DND-41 (cell line): ENCODE measurements around the gene CHN2.

Source experiments
- ATAC-seq: fragments of 200-7000 bp; cut with Tn5 transposase; 3 replicates; pipeline ENCODE4 v1.9.1; 2021; ENCODE audit warnings: low read depth; ENCODE audit not compliant: insufficient read depth
- DNase-seq: peaks from one replicate; pipeline ENCODE4 v3.0.0-alpha.2; 2020
- H2AFZ ChIP-seq: 2 replicates; pipeline ENCODE4 v1.6.0; 2012; ENCODE audit warnings: low read depth, low read length
- H3K27ac ChIP-seq: 2 replicates; pipeline ENCODE4 v1.5.1; 2012; ENCODE audit warnings: low read length, inconsistent platforms
- H3K27me3 ChIP-seq: fragments of 200-600 bp; sonication (generic); 2 replicates; pipeline ENCODE4 v1.6.0; 2012; ENCODE audit warnings: low read length, mild to moderate bottlenecking, inconsistent platforms; ENCODE audit not compliant: insufficient read depth, poor library complexity
- H3K36me3 ChIP-seq: 2 replicates; pipeline ENCODE4 v1.5.1; 2012; ENCODE audit warnings: low read length, inconsistent platforms; ENCODE audit not compliant: insufficient read depth
- H3K4me1 ChIP-seq: 2 replicates; pipeline ENCODE4 v1.5.1; 2012; ENCODE audit warnings: mild to moderate bottlenecking, low read length; ENCODE audit not compliant: insufficient read depth
- H3K4me2 ChIP-seq: 2 replicates; pipeline ENCODE4 v1.6.0; 2012; ENCODE audit warnings: mild to moderate bottlenecking, moderate library complexity, low read length, inconsistent platforms; ENCODE audit not compliant: insufficient read depth
- H3K4me3 ChIP-seq, 2 experiments: fragments of 200-600 bp in 1 of 2; shearing (Covaris generic) in 1 of 2; 2 replicates each; pipeline ENCODE4 v1.5.1; 2012 to 2016; ENCODE audit warnings: inconsistent platforms in 2 of 2, low read length in 2 of 2, mild to moderate bottlenecking in 2 of 2, low read depth in 1 of 2, moderate library complexity in 1 of 2
- H3K79me2 ChIP-seq: 2 replicates; pipeline ENCODE4 v1.6.0; 2012; ENCODE audit warnings: low read length, inconsistent platforms; ENCODE audit not compliant: insufficient read depth
- H3K9ac ChIP-seq: 2 replicates; pipeline ENCODE4 v1.6.0; 2012; ENCODE audit warnings: low read depth, mild to moderate bottlenecking, inconsistent platforms, low read length, moderate library complexity
- H3K9me3 ChIP-seq: 2 replicates; pipeline ENCODE4 v1.5.1; 2012; ENCODE audit warnings: low read length, moderate library complexity, mild to moderate bottlenecking, inconsistent platforms; ENCODE audit not compliant: insufficient read depth, severe bottlenecking
- H4K20me1 ChIP-seq: 2 replicates; pipeline ENCODE4 v1.6.0; 2012; ENCODE audit warnings: low read length; ENCODE audit not compliant: insufficient read depth
- CTCF ChIP-seq: IDR thresholded peaks from 2 replicates; pipeline ENCODE4 v1.5.1; 2012; ENCODE audit warnings: borderline replicate concordance, low read length, moderate library complexity, mild to moderate bottlenecking; ENCODE audit not compliant: poor library complexity, severe bottlenecking; ENCODE audit errors: extremely low read depth
- EZH2 ChIP-seq: IDR thresholded peaks from 3 replicates; pipeline ENCODE4 v1.6.1; 2012; ENCODE audit warnings: borderline replicate concordance, low read depth, mild to moderate bottlenecking, moderate library complexity, low read length, inconsistent platforms; ENCODE audit not compliant: severe bottlenecking

The CHN2 gene

GRCh38 chr7:29332042-29332811, 137.7 kb downstream of the CHN2 start:
- DNase-seq, result no peak
- peaks cover 23% of the 10 kb centered on the region for H3K4me1 ChIP-seq
- H3K27me3 ChIP-seq, result no peaks in the 10 kb centered on the region
- no peaks in the 10 kb centered on the region for H3K79me2 ChIP-seq
- TF ChIP-seq CTCF (no peak), EZH2 (no peak)
- H3K9me3 ChIP-seq, result no peaks in the 10 kb centered on the region
- no peaks in the 10 kb centered on the region for H4K20me1 ChIP-seq
- H3K27ac ChIP-seq, result no peak overlapping the region
- no peak overlapping the region for H3K9ac ChIP-seq
- no peak overlapping the region for H3K4me3 ChIP-seq
- H3K36me3 ChIP-seq, result no peaks in the 10 kb centered on the region
- no peak overlapping the region for H3K4me2 ChIP-seq
- no peak for ATAC-seq
- no peak overlapping the region for H2AFZ ChIP-seq

GRCh38 chr7:29332875-29333855, 138.6 kb downstream of the CHN2 start:
- Histone ChIP-seq H3K36me3 (no peaks in the 10 kb centered on the region), H3K9me3 (no peaks in the 10 kb centered on the region), H2AFZ (no peak overlapping the region), H3K27me3 (no peaks in the 10 kb centered on the region), H3K9ac (no peak overlapping the region), H3K4me3 (no peak overlapping the region), H3K27ac (no peak overlapping the region), H3K4me1 (peaks cover 32% of the 10 kb centered on the region), H3K4me2 (no peak overlapping the region), H4K20me1 (0 out of 2 replicates have a peak, but pooled peaks cover 3% of the 10 kb centered on the region), H3K79me2 (no peaks in the 10 kb centered on the region)
- DNase-seq, result no peak
- TF ChIP-seq EZH2 (no peak), CTCF (no peak)
- ATAC-seq, result no peak

GRCh38 chr7:29335188-29336083, 140.9 kb downstream of the CHN2 start:
- Histone ChIP-seq H3K4me2 (no peak overlapping the region), H4K20me1 (0 out of 2 replicates have a peak, but pooled peaks cover 3% of the 10 kb centered on the region), H3K79me2 (no peaks in the 10 kb centered on the region), H2AFZ (no peak overlapping the region), H3K36me3 (no peaks in the 10 kb centered on the region), H3K4me1 (peaks cover 39% of the 10 kb centered on the region), H3K4me3 (no peak overlapping the region), H3K27me3 (no peaks in the 10 kb centered on the region), H3K27ac (0 out of 2 replicates have a peak overlapping the region, but pooled peaks have one; percentile 23), H3K9ac (no peak overlapping the region), H3K9me3 (no peaks in the 10 kb centered on the region)
- peak; percentile 19 for DNase-seq
- no peak for ATAC-seq
- TF ChIP-seq EZH2 (no peak), CTCF (no peak)
